ENCODE data around the gene DNAH17.

The DNAH17 gene

GRCh38 chr17:78427140-78427539 lies 150.1 kb downstream of the DNAH17 start:
- no peak for DNase-seq

DNA sequence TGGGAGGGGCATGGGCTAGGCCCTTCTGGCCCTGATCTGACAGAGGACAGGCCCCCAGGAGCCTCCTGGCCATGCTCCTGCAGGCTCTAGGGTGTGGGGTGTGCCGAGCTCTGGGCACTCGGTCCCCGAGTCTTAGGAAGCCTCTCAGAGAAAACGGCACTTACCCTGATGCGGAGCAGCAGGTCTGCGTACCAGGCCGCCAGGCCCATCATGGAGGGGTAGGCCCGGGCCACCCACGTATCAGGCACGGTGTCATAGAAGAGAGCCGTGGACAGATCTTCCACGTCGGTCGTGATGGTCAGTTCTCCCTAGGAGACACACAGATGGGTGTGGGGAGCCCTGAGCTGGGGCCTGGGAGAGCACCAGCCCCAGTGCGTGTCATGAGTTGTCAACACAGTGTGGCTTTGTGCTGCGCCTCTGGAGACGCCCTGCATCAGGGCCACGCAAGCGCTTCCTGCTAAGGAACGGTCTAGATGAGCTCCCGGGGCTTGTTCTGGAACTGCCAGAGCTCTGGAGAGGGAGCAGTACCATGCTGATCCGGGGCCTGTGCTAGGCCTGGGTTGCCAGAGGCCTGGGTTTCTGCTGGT lies 150.8 kb downstream of the DNAH17 start:
- DNase-seq: no peak

GRCh38 chr17:78425429-78425828 lies 151.8 kb downstream of the DNAH17 start:
- DNase-seq: no peak

DNA sequence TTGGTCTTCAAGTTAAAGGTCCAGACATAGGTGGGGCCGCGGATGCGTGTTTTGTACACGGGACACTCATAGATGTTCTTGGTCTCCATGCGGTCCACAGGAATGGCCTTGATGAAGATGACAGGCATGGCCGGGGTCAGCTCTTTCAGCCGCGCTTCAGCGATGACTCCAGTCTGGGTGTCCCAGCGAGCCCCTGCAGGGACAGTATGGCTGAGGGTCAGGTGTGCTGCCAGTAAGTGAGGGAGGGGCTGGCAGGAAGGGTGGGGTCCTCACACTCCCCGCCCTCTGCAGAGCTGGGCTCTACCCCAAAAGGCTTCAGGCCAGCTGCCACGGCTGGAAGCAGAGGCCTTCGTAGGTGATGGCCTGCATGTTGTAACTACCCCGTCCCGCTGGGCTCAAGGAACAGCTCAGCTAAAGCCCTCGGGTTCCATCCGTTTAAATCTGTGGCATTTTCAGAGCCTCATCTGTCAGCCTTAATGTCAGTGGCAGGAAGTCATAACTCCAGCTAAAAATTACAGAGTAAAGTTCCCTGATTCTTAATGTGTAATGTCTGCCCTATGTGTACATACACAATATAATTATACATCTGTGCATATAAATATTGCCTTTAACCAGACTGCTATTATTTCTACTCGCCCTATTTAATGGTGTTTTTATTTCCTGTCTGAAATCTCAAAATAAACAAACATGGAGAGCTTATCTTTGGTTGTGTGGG lies 153.1 kb downstream of the DNAH17 start:
- DNase-seq: no peak

DNA sequence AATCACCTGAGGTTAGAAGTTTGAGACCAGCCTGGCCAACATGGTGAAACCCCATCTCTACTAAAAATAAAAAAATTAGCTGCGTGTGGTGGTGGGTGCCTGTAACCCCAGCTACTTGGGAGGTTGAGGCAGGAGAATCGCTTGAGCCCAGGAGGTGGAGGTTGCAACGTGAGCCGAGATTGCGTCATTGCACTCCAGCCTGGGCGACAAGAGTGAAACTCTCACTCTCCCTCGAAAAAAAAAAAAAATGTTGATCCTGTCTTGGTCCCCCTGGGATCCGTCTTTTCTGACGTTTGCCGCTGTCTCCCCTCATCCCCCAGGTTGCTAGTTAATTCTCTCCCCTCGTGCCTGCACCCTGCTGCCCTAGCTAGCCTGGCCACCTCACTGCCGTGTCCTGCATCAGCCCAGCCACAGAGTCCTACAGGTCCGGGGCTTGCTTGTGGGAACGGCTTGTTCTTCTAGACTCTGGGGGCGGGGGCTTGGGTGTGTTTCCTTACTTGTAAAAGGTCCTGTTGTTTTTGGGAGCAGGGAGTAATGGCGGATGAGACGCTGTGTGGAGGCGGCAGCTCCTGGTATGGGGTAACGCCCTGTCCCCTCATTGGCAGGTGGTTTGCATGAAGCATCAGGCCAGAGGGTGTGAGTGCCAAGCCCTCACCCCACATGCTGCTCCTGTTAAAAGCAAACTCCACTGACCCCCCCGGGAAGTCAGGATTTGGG lies 154.2 kb downstream of the DNAH17 start:
- DNase-seq: no peak

DNA sequence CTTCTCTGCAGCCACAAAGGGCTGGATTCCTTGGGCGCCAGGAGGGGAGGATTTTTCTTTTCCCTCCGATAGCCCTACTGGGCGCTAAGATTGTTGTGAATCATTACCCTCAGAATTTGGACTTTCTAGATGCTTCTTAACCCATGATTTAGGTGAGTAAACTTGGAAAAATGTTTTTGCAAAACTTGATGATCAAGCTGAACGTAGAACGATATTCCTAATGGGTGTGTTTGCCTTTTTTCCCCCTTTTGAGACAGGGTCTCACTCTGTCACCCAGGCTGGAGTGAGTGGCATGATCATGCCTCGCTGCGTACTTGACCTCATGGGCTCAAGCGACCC lies 155.0 kb downstream of the DNAH17 start:
- no peak for DNase-seq

DNA sequence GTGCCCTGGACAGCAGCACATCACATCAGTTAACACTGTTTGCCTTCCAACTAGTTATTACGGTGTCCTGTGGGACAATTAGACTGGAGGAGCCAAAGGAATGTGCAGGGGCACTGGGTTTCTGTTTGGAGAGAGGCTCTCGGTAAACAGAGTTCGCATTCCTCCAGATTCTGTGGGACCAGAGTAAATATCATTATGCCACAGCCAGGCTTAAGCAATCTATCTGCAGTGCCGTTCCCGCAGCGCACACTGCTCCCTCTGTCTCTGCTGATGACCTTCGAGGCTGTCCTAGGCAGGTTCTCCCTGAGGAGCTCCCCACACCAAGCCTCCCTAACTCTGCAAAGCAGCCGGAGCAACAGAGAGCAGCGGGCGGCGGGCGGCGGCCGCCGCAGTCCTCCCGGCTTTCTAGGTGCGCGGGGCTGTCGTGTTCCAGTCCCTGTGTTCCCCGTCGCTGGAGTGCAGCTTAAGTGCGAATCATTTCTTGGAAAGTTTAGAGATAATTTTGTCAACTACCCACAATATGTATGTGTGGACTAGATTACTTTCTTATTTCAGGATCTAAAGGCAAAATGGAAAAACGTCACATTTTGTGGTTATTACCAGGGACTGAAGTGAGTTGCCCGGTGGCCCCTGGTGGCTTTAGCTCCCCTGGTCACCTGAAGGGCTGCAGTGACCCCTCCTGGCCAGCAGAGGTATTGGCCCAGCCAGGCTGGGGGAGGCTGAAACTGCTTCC lies 155.5 kb downstream of the DNAH17 start:
- DNase-seq: peak; percentile 76

DNA sequence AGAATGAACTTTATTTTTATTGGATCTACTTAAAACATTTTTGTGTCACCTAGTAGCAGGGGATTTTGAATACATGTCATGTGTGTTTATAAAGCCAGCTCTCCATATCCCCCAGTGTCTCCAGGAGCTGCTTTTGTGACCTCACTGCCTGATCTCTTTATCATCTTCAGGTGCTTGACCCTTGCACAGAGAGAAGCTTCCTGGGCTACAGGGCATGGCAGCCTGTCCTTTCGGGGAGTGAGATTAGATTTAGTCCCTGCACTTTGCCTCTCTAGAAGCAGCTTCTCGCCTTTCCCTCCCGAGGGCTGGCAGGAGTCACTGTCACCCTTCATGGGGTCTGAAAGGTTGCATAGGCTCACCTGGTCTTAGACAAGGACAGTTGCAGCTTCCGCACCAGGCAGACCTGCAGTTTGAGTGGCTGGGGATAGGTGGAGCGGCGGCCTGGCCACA lies 156.1 kb downstream of the DNAH17 start:
- DNase-seq: no peak

GRCh38 chr17:78419970-78420815 lies 157.0 kb downstream of the DNAH17 start:
- no peak for DNase-seq

DNA sequence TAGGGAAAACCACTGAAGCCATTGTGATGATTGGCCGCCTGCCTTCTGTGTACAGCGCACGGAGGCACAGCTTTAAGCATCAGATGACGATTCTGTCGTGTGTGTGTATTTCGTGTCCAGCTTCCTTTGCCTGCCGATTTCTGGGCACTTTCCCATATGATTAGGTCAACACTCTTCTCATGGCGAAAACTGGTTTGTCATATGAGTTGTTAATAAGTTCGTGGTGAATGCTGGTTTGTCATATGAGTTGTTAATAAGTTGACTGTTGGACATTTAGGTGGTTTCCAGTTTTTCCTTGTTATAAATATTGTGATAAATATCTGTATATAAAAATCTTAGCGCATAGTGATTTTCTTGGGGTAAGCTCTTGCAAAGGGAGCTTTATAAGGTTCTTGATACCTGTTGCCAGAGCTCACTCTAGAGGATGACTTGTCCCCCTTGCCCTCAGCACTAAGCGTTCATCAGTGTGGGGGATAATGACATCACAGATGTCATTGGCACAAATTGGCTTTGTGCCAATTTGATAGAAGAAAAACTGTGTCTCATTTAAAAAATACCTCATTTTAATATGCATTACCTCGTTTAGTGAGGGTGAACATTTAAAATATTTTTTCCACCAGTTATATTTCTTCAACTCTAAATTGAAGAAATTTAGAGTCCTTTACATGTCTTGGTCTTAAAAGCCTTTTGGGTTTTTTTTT lies 158.7 kb downstream of the DNAH17 start:
- no peak for DNase-seq

DNA sequence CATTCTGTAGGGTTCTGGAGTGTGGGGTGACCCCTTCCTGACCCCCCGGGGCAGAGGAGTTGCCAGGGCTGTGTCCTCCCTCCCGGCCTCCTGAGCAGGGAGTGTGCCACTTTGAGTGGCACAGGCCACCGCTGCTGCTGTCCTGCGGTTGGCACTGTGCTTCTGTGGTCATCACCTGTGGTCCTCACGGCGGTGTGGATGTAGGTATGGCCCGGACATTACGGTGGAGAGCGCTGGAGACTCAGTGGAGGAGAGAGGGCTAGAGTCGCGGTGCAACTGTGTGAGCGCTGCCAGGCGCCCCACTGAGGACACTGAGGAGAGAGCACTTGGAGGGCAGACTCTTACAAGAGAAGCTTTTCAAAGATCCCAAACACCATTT lies 159.7 kb downstream of the DNAH17 start:
- DNase-seq: no peak

DNA sequence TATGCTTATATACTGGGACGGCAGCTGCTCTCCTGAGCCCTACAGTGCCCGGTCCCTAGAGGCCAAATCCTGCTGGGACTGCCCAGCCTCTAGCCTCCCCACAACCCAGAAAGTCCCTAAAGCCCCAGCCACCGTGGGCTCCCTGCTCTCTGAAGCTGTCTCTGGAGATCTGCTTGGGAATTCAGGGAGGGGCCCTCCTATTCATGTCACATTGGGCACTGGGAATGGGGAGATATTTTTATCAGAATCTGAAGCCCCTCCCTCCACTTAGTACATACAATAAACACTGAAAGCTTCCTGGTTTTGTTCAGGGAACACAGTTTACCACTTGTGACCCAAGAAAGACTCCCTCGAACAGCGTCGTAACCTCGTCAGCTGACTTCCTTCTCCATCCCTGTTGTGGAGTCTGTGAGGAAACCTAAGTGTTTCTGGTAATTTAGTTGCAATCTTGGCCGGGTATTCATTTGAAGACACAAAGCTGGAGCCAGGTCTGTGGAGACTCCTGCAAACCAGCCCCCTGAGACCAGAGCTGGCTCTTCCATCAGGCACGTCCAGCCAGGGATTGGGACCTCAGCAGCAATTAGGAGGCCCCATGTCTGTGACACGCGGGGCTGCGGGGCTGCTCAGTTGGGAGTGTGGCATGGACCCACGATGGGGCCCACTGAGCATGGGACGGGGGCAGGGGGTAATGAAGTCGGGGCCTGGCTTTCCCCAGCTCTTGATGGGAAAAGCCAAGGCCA lies 160.2 kb downstream of the DNAH17 start:
- DNase-seq: peak in 1 of 2 donors; percentile 22

DNA sequence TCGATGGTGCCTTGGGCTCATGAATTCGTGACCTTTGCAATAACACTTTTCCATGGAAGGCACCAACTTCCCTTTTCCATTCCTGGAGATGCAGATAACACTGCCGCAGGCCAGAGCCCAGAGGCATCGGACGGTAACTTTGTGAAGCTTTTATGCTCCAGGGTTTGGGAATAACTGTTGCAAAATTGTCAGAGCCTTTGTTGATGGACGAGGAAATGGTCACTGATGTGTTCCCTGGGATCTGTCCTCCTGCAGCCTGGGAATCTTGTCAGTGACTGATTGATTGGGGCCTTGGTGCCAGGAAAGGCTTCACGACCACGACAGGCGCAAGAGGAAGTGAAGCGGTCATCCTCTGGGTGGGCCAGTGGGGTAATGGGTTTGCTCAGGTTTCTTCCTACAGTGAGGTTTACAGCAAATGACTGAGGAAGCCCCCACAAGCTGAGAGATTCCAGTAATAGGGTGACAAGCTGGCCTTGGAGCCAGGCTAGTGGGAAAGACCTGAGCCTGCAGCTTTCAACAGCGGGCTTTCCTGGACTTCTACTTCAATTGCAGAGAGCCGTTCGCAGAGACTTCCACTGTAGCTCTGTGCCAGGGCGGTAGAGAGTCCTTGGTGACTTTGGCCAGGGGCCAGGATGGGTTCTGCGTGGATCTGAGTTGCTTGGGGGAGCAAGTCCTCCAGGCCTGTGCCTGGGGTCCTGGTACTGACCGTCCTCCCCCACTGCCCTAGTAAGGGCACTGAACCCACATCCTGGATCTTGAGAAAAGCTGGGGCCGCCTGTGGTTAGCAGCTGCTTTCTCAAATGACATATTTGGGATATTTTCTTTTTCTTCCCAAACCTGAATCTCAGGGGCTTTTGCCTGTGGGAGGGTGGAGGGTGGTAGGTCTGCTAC lies 161.1 kb downstream of the DNAH17 start:
- no peak for DNase-seq

- DNase-seq: peak; percentile 55 to 62
Measured at GRCh38 chr17:78414178-78415162, 162.7 kb downstream of the DNAH17 start.

GRCh38 chr17:78412403-78412802 lies 164.8 kb downstream of the DNAH17 start:
- DNase-seq: peak; percentile 22 to 35

DNA sequence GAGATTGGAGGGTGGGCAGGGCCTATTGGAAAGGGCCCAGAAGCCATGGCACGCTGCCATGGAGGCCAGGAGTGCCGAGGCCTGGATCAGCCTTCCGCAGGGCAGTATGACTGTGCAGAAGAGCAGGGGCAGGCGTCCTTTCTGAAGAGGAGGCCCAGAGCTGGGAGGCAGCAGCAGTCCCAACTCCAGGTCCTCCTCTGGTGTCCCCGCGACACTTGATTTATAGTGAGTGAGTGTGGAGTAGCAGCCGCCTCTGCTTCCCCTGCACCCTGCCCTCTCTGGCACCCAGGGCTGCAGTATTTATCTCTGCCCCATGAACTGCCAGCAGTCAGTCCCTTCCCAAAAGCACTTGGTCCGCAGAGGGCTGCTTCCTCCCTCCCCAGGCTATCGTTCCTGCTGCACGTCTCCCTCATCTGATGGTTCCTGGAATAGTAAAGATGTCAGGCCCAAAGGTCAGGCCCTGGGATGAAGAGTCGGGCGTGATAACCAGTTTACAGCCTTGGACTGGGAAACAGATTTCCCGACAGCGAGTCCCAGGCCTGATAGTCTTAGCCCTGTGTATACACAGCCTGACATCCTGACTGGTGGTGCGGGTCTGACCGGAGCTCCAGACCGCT lies 165.8 kb downstream of the DNAH17 start:
- DNase-seq: no peak

GRCh38 chr17:78409191-78409928 lies 167.8 kb downstream of the DNAH17 start:
- no peak for DNase-seq
